DOHH2 (cell line): ENCODE data around the gene EMSY.

Source experiments
- CTCF ChIP-seq: fragments of 200-600 bp; sonication (generic); IDR thresholded peaks from one replicate; pipeline ENCODE4 v1.5.1; 2014; ENCODE audit warnings: antibody characterized with exemption, mild to moderate bottlenecking, low read depth, low read length; ENCODE audit not compliant: poor library complexity, severe bottlenecking
- EZH2phosphoT487 ChIP-seq: fragments of 200-600 bp; sonication (generic); IDR thresholded peaks from 2 replicates; pipeline ENCODE4 v1.6.1; 2017; ENCODE audit warnings: borderline replicate concordance, mild to moderate bottlenecking, antibody characterized with exemption, low read length, moderate library complexity, mixed read lengths

DNA sequence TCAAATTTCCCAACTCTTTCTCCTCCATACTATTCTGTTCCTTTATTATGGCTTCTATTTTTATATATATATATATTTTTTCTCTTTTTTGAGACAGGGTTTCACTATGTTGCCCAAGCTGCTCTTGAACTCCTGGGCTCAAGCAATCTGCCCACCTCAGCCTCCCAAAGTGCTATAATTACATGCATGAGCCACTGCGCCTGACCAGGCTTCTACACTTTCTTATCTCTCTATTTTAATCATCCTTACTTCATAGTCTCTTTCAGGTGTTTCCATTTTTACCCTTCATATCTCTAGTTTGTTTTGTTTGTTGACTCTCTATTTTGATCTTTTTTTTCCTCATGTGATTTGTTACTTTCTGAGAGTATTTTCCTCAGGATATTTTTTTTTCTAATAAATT, 43.9 kb upstream of the EMSY start:
- TF ChIP-seq CTCF (no peak), EZH2phosphoT487 (no peak)
